Testis (tissue), 3 donors: Measurements from ENCODE around the gene GCHFR. TPM values are rescaled to one million over a fixed set of nuclear protein-coding genes. Genes with fewer than 3 reads are reported as not detected.

Source experiments
- DNase-seq: peaks from one replicate; pipeline ENCODE4 v3.0.0-alpha.2; 2019
- H3K27ac ChIP-seq, 2 donors: fragments of 200-600 bp; sonication (generic); one replicate each; pipeline ENCODE4 v1.5.1; 2019
- H3K27me3 ChIP-seq: fragments of 200-600 bp; sonication (generic); one replicate; pipeline ENCODE4 v1.5.1; 2019
- H3K36me3 ChIP-seq: fragments of 200-600 bp; sonication (generic); one replicate; pipeline ENCODE4 v1.5.1; 2017; ENCODE audit warnings: low read depth; ENCODE audit errors: missing control alignments
- H3K4me1 ChIP-seq: fragments of 200-600 bp; sonication (generic); one replicate; pipeline ENCODE4 v1.5.1; 2019
- H3K4me3 ChIP-seq, 2 donors: fragments of 200-600 bp; sonication (generic); one replicate each; pipeline ENCODE4 v1.5.1; 2017 to 2019
- H3K9me3 ChIP-seq: fragments of 200-600 bp; sonication (generic); one replicate; pipeline ENCODE4 v1.5.1; 2017
- CTCF ChIP-seq, 3 experiments: fragments of 450-650 bp in 2 of 3; fragments of 200-600 bp in 1 of 3; sonication (generic) in 1 of 3; IDR thresholded peaks; one replicate each; pipeline ENCODE4 v1.5.1; 2016 to 2019; ENCODE audit warnings: antibody characterized with exemption in 3 of 3, mild to moderate bottlenecking in 2 of 3, moderate library complexity in 1 of 3
- POLR2A ChIP-seq: fragments of 450-650 bp; IDR thresholded peaks from one replicate; pipeline ENCODE4 v1.6.1; 2017; ENCODE audit warnings: antibody characterized with exemption, mild to moderate bottlenecking, moderate library complexity
- WGBS, 2 donors: methylation state at CpG; one replicate each; pipeline ENCODE4 v1.1.5; 2018; 5-methylcytosine and 5-hydroxymethylcytosine counted together
- intact Hi-C: fragments of 100-400 bp; cut with DNase I; formaldehyde crosslinking; loops from one replicate; pipeline ENCODE4 v1.15.1; 2023; ENCODE audit warnings: low total_unique reads
- polyA plus RNA-seq: library from polyadenylated mRNA; stranded (reverse); fragments of 350-450 nt; fragmentation: Illumina TruSeq; extraction: RNeasy Lipid Tissue Mini Kit (QIAGEN cat#74804); gene quantifications from one replicate; pipeline ENCODE4 v1.2.3, GENCODE V29; 2014; ENCODE audit warnings: low read depth, low replicate concordance; ENCODE audit not compliant: insufficient read depth
- total RNA-seq, 2 donors: library from RNA; depleted of rRNA; stranded (reverse); fragments of >200 nt; gene quantifications; one replicate each; pipeline ENCODE4 v1.2.3, GENCODE V29; 2016

The GCHFR gene
- total and polyA plus RNA-seq, 3 donors from 2014 or later, result 7.4 to 15.0 (median 8.5) TPM

DNA sequence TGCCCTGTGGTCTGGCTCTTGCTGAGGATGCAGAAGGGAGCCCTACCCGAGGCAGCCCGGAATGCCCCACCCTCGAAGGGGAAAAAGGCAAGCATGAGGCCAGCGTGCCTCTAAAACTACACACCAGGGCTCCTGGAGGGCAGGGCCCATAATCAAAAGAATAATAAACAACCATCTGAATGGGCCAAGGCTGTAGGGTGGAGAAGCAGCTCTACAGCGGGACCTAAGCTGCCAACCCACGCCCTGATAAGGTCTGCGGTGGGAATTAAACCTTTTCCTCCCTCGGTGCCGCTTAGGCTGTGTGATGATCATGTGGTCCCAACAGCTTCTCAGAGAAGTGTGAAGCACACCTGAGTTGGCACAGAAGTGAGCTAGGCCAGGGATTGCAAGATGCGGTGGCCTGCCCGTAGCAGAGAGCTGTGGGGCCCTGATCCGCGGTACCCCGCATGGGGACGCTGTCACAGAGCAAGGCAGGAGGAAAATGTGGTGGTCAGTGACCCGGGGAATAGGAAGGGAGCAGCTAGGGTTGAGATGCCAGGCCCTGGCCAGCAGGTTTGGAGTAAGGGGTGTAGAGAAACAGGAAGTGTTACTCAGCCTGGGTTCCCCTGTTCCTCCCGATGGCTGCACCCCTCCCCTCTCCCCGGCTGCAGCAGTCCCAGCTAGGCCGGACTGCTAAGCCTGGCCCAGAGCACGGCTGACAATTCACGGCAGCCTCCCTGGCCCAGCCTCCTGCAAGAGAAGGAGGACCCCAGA is 4.8 kb downstream of the GCHFR start:
- TF ChIP-seq POLR2A (no peak), CTCF (IDR thresholded peaks at IDR 0.05) (no peak)
- intact Hi-C loops, result no loop called here
- Histone ChIP-seq H3K27me3 (no peaks in the 10 kb centered on the region), H3K9me3 (no peaks in the 10 kb centered on the region), H3K4me3 (no peak overlapping the region), H3K36me3 (no peaks in the 10 kb centered on the region), H3K27ac (no peak overlapping the region), H3K4me1 (peaks cover 19% of the 10 kb centered on the region)
- DNase-seq, result no peak
- WGBS, 2 donors, result 73 to 81% methylated on average over 17 to 21 of the region's 21 CpGs

DNA sequence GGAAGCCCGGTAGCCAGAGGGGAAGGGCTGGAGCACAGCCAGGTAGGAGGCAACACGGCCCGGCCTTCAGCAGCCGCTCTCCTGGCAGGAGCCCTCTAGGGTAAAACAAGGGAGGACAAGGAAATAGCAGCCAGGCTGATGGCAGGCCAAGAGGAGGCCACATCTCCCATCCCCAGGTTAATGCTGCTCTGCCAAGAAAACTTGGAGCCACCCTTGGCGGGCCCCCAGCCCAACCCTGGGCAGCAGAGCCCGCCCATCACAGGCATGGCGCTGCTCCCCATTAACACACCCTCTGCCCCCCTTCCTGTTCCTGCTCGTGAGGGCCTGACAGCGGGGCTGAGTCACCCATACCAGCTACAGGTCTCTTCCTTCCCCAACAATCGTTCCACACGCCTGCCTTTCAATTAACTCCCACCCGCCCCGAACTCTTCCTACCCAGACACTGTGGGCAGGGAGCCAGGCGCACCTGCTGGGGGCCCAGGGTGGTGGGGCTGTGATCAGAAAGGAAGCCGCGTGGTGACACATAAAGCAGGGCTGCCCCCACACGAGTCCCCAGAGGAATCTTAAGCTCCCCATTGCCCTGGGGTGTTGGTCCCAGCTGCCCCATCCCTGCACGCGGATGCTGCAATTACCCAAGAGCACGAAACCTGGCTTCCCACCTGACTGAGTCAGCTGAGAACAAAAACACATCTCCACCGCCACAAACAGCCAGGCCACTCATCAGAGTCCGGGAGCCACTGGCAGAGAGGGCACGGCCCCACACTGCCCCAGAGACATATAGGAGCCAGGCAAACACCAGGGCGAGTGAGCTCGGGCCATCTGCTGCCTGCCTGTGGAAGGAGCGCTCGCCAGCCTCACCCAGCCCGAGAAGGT is 5.6 kb downstream of the GCHFR start, which contains the start of gene C15orf62:
Gene C15orf62 (plus strand): TSS at position 707 of the 873 bp plus-strand sequence. CDS start 516 bp downstream, outside the sequence.
- TF ChIP-seq POLR2A (no peak), CTCF (IDR thresholded peaks at IDR 0.05) (no peak)
- no peak within 1 kb of the TSS for H3K4me3 ChIP-seq
- whole genome bisulfite sequencing, 2 donors, result 67 to 72% methylated on average over 14 to 28 of the region's 28 CpGs
- H3K27ac ChIP-seq, result no peak within 1 kb of the TSS
- no peaks in the 10 kb centered on the region for H3K9me3 ChIP-seq
- peaks cover 18% of the 10 kb centered on the region for H3K4me1 ChIP-seq
- H3K27me3 ChIP-seq, result no peaks in the 10 kb centered on the region
- intact Hi-C loops, result no loop called here
- no peak for DNase-seq
- no peaks in the 10 kb centered on the region for H3K36me3 ChIP-seq

- no peaks in the 10 kb centered on the region for H3K36me3 ChIP-seq
- peaks cover 11% of the 10 kb centered on the region for H3K4me1 ChIP-seq
- H3K27me3 ChIP-seq, result no peaks in the 10 kb centered on the region
- TF ChIP-seq CTCF (IDR thresholded peaks at IDR 0.05) (no peak), POLR2A (no peak)
- DNase-seq, result no peak
- H3K4me3 ChIP-seq, result no peak overlapping the region
- no peaks in the 10 kb centered on the region for H3K9me3 ChIP-seq
- no peak overlapping the region for H3K27ac ChIP-seq
- intact Hi-C loops, result no loop called here
- WGBS, 2 donors, result 69 to 88% methylated on average over 2 to 17 of the region's 17 CpGs
Measured at GRCh38 chr15:40770147-40770721, 6.4 kb downstream of the GCHFR start.

DNA sequence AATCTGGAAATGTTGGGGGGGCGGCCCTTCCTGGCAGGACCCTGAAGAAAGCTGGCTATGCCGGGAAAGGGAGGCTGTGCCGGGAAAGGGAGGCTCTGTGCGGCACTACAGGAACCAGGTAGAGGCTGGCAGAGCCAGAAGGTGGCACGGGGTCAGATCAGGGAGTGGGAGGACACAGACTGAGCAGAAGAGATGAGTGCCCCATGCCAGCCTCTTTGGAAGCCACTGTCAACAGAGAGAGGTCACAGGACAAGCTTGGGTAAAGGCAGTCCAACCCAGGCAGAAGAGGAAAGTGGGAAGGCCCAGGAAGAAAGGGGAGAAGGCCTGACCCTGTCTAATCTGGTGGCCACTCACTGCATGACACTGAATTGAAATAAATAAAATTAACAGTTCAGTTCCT is 7.4 kb downstream of the GCHFR start:
- DNase-seq, result no peak
- H3K36me3 ChIP-seq, result no peaks in the 10 kb centered on the region
- TF ChIP-seq CTCF (IDR thresholded peaks at IDR 0.05) (no peak), POLR2A (no peak)
- H3K4me1 ChIP-seq, result peaks cover under 1% of the 10 kb centered on the region
- no peaks in the 10 kb centered on the region for H3K27me3 ChIP-seq
- intact Hi-C loops, result no loop called here
- no peaks in the 10 kb centered on the region for H3K9me3 ChIP-seq
- H3K4me3 ChIP-seq, result no peak overlapping the region
- no peak overlapping the region for H3K27ac ChIP-seq
- 83 to 96% methylated on average over 5 of the region's 5 CpGs for WGBS, 2 donors
